MM.1S (cell line): ENCODE measurements around the gene KRT76.

ENCODE experiments used
- DNase-seq: peaks from one replicate; pipeline ENCODE4 v3.0.0-alpha.2; 2015
- H2AFZ ChIP-seq: fragments of 300-600 bp; sonication (generic); 2 replicates; pipeline ENCODE4 v1.6.0; 2016; ENCODE audit warnings: antibody characterized with exemption, low read length
- H3F3A ChIP-seq: fragments of 300-600 bp; sonication (generic); 2 replicates; pipeline ENCODE4 v1.6.1; 2016; ENCODE audit warnings: mild to moderate bottlenecking, antibody characterized with exemption, low read length, moderate library complexity, mixed read lengths; ENCODE audit not compliant: insufficient read depth
- H3K27ac ChIP-seq: fragments of 300-600 bp; sonication (generic); 2 replicates; pipeline ENCODE4 v1.5.1; 2016; ENCODE audit warnings: mild to moderate bottlenecking, low read length
- H3K27me3 ChIP-seq: fragments of 300-600 bp; sonication (generic); replicated peaks from 2 replicates; pipeline ENCODE4 v1.6.0; 2016; ENCODE audit warnings: low read length; ENCODE audit not compliant: insufficient read depth
- H3K36me3 ChIP-seq: fragments of 300-600 bp; sonication (generic); replicated peaks from 2 replicates; pipeline ENCODE4 v1.6.1; 2016; ENCODE audit warnings: mild to moderate bottlenecking, low read length, mixed read lengths; ENCODE audit not compliant: insufficient read depth
- H3K4me1 ChIP-seq: fragments of 300-600 bp; sonication (generic); 2 replicates; pipeline ENCODE4 v1.6.1; 2016; ENCODE audit warnings: low read length, mixed read lengths
- H3K4me2 ChIP-seq: fragments of 300-600 bp; sonication (generic); 2 replicates; pipeline ENCODE4 v1.6.0; 2016; ENCODE audit warnings: low read depth, low read length
- H3K4me3 ChIP-seq: fragments of 300-600 bp; sonication (generic); 2 replicates; pipeline ENCODE4 v1.5.1; 2016; ENCODE audit warnings: low read length, mixed read lengths
- H3K79me2 ChIP-seq: fragments of 300-600 bp; sonication (generic); 2 replicates; pipeline ENCODE4 v1.6.1; 2016; ENCODE audit warnings: mixed run types, low read length, mixed read lengths
- H3K9ac ChIP-seq: fragments of 300-600 bp; sonication (generic); 2 replicates; pipeline ENCODE4 v1.6.1; 2016; ENCODE audit warnings: low read length, mixed read lengths
- H3K9me2 ChIP-seq: fragments of 300-600 bp; sonication (generic); replicated peaks from 2 replicates; pipeline ENCODE4 v1.6.1; 2016; ENCODE audit warnings: mild to moderate bottlenecking, low read length, mixed read lengths; ENCODE audit not compliant: insufficient read depth
- H3K9me3 ChIP-seq: fragments of 300-600 bp; sonication (generic); replicated peaks from 2 replicates; pipeline ENCODE4 v1.6.1; 2016; ENCODE audit warnings: mild to moderate bottlenecking, low read length, mixed read lengths; ENCODE audit not compliant: insufficient read depth
- H4K20me1 ChIP-seq: fragments of 300-600 bp; sonication (generic); 2 replicates; pipeline ENCODE4 v1.6.1; 2016; ENCODE audit warnings: mild to moderate bottlenecking, low read length, moderate library complexity, mixed read lengths; ENCODE audit not compliant: insufficient read depth
- CTCF ChIP-seq: fragments of 300-600 bp; sonication (generic); IDR thresholded peaks from 2 replicates; pipeline ENCODE4 v1.5.1; 2016; ENCODE audit warnings: antibody characterized with exemption, low read length, mixed read lengths
- EZH2 ChIP-seq: fragments of 300-600 bp; sonication (generic); optimal IDR thresholded peaks from 2 replicates; pipeline ENCODE3; 2017; ENCODE audit warnings: low read depth, mild to moderate bottlenecking, antibody characterized with exemption, low read length, mixed read lengths
- EZH2phosphoT487 ChIP-seq: fragments of 300-600 bp; sonication (generic); IDR thresholded peaks from 2 replicates; pipeline ENCODE4 v1.6.1; 2018; ENCODE audit warnings: antibody characterized with exemption, low read length

Gene KRT76

GRCh38 chr12:52771505-52771904, 5.6 kb downstream of the KRT76 start:
- no peaks in the 10 kb centered on the region for H3K36me3 ChIP-seq
- no peak for DNase-seq
- H3K9me3 ChIP-seq, result no peaks in the 10 kb centered on the region
- H3K27me3 ChIP-seq, result peaks cover 59% of the 10 kb centered on the region
- H3K4me2 ChIP-seq, result no peak overlapping the region
- no peaks in the 10 kb centered on the region for H3K79me2 ChIP-seq
- H3K9ac ChIP-seq, result no peak overlapping the region
- no peak overlapping the region for H3K4me3 ChIP-seq
- H2AFZ ChIP-seq, result no peak overlapping the region
- TF ChIP-seq EZH2, result no peak
- no peak for TF ChIP-seq EZH2phosphoT487
- no peak for TF ChIP-seq CTCF
- H3K4me1 ChIP-seq, result no peaks in the 10 kb centered on the region
- no peaks in the 10 kb centered on the region for H3K9me2 ChIP-seq
- H4K20me1 ChIP-seq, result no peaks in the 10 kb centered on the region
- no peak overlapping the region for H3K27ac ChIP-seq
- no peaks in the 10 kb centered on the region for H3F3A ChIP-seq

GRCh38 chr12:52771088-52771487, 6.1 kb downstream of the KRT76 start:
- H4K20me1 ChIP-seq, result no peaks in the 10 kb centered on the region
- DNase-seq, result no peak
- no peaks in the 10 kb centered on the region for H3K4me1 ChIP-seq
- no peak overlapping the region for H3K4me2 ChIP-seq
- H3F3A ChIP-seq, result no peaks in the 10 kb centered on the region
- no peaks in the 10 kb centered on the region for H3K79me2 ChIP-seq
- no peaks in the 10 kb centered on the region for H3K36me3 ChIP-seq
- no peak overlapping the region for H3K27ac ChIP-seq
- no peak for TF ChIP-seq EZH2phosphoT487
- TF ChIP-seq CTCF, result no peak
- TF ChIP-seq EZH2, result no peak
- H3K9me3 ChIP-seq, result no peaks in the 10 kb centered on the region
- H3K9ac ChIP-seq, result no peak overlapping the region
- H3K27me3 ChIP-seq, result peaks cover 60% of the 10 kb centered on the region
- H2AFZ ChIP-seq, result no peak overlapping the region
- H3K9me2 ChIP-seq, result no peaks in the 10 kb centered on the region
- no peak overlapping the region for H3K4me3 ChIP-seq

- Histone ChIP-seq H3K9me3 (no peaks in the 10 kb centered on the region), H3K27ac (no peak overlapping the region), H3K9ac (no peak overlapping the region), H2AFZ (no peak overlapping the region), H3F3A (no peaks in the 10 kb centered on the region), H4K20me1 (no peaks in the 10 kb centered on the region), H3K4me1 (no peaks in the 10 kb centered on the region), H3K4me3 (no peak overlapping the region), H3K9me2 (no peaks in the 10 kb centered on the region), H3K27me3 (peaks cover 61% of the 10 kb centered on the region), H3K79me2 (no peaks in the 10 kb centered on the region), H3K36me3 (no peaks in the 10 kb centered on the region), H3K4me2 (no peak overlapping the region)
- DNase-seq, result no peak
- TF ChIP-seq EZH2 (no peak), CTCF (no peak), EZH2phosphoT487 (no peak)
Measured at GRCh38 chr12:52769946-52770345, 7.2 kb downstream of the KRT76 start.
